IMR-90 (cell line): ENCODE results near the gene KLF9.

Experiments
- BHLHE40 ChIP-seq: fragments of 150-350 bp; IDR thresholded peaks from 2 replicates; pipeline ENCODE4 v1.6.1; 2016; ENCODE audit warnings: mild to moderate bottlenecking, low read depth, low read length
- FOS ChIP-seq: fragments of 150-350 bp; IDR thresholded peaks from 2 replicates; pipeline ENCODE4 v1.6.1; 2016; ENCODE audit warnings: low read depth, low read length
- MAFK ChIP-seq: IDR thresholded peaks from 2 replicates; pipeline ENCODE4 v1.6.1; 2012; ENCODE audit warnings: low read depth, low read length, improper control_type of control experiment
- NFE2L2 ChIP-seq: fragments of 150-350 bp; IDR thresholded peaks from 2 replicates; pipeline ENCODE4 v1.6.1; 2016; ENCODE audit warnings: low read depth, mild to moderate bottlenecking, low read length
- POLR2A ChIP-seq: IDR thresholded peaks from 2 replicates; pipeline ENCODE4 v1.6.1; 2012; ENCODE audit warnings: mild to moderate bottlenecking, low read depth, low read length
- RFX5 ChIP-seq: IDR thresholded peaks from 2 replicates; pipeline ENCODE4 v1.8.0; 2012; ENCODE audit warnings: low read depth, mild to moderate bottlenecking, low read length, moderate library complexity
- TF ChIP-seq, protein P1 (sequence below): fragments of 150-350 bp; IDR thresholded peaks from 2 replicates; pipeline ENCODE4 v1.6.1; 2017; ENCODE audit warnings: mild to moderate bottlenecking, antibody characterized with exemption, low read length, low read depth
- TF ChIP-seq, protein P2 (sequence below): conservative IDR thresholded peaks from 2 replicates; pipeline ENCODE4 v1.5.1; 2012; ENCODE audit warnings: mild to moderate bottlenecking, low read depth, low read length, improper control_type of control experiment

DNA sequence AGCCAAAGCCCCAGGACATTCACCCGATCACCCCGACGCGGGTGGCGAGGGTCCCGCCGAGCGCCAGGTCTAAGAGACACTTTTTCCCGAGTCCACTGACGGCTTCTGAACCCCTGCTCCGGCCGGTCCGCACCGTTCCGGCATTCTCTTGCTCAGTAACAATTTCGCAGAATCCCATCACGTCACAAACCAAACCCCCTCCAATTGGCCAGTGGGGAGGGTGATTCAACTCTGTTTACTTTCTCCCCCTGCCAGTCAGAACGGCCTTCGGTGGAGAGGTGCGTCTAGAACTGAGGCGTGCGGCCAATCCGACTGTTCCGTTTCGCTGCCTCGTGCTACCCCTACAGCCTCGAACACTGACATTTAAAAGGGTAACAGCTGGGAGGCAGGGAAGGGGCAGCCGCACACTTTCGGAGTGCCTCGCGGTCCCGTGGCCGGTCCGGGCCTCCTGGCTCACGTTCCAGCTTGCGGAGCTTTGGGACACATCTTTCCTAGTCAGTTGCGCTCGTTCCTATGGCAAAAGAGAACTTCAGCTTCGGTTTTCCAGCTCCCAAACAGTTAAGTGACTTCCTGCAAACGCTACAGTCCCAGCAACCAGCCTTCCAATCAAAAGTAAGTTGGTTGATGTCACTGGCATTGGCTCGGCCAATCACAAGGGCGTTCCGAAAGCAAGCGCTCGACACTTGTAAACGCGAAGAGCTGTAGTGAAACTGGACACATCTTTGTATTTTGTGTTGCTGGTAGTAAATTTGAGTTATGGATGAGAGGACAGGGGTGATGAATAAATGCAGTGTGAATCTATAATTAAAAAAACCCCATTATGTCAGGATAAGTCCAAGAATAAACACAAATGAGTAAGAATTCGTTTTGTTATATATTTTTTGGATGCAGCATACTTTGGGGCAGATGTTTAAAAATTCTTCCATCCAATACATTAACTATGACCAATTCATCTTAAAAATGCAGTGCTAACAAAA is at the start of gene KLF9:
- TF ChIP-seq, protein P1, sequence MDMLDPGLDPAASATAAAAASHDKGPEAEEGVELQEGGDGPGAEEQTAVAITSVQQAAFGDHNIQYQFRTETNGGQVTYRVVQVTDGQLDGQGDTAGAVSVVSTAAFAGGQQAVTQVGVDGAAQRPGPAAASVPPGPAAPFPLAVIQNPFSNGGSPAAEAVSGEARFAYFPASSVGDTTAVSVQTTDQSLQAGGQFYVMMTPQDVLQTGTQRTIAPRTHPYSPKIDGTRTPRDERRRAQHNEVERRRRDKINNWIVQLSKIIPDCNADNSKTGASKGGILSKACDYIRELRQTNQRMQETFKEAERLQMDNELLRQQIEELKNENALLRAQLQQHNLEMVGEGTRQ, result peak; percentile 3; the same call in 1 of the 2 replicates
- TF ChIP-seq BHLHE40 (peak; percentile 64), RFX5 (peak; percentile 88), FOS (peak; percentile 20; the same call in 1 of the 2 replicates), POLR2A (peak; percentile 97), NFE2L2 (peak; percentile 39; the same call in 1 of the 2 replicates), MAFK (no peak)
- TF ChIP-seq, protein P2, sequence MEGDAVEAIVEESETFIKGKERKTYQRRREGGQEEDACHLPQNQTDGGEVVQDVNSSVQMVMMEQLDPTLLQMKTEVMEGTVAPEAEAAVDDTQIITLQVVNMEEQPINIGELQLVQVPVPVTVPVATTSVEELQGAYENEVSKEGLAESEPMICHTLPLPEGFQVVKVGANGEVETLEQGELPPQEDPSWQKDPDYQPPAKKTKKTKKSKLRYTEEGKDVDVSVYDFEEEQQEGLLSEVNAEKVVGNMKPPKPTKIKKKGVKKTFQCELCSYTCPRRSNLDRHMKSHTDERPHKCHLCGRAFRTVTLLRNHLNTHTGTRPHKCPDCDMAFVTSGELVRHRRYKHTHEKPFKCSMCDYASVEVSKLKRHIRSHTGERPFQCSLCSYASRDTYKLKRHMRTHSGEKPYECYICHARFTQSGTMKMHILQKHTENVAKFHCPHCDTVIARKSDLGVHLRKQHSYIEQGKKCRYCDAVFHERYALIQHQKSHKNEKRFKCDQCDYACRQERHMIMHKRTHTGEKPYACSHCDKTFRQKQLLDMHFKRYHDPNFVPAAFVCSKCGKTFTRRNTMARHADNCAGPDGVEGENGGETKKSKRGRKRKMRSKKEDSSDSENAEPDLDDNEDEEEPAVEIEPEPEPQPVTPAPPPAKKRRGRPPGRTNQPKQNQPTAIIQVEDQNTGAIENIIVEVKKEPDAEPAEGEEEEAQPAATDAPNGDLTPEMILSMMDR, result 0 out of 2 replicates have a peak, but pooled peaks have one; percentile 7
